ENCODE results near the gene VPS8. TPM values are rescaled to one million over a fixed set of nuclear protein-coding genes. Genes with fewer than 3 reads are reported as not detected.
A peak's percentile ranks its signal among the peaks of the same experiment; 100 is the strongest.

VPS8 gene
- total RNA-seq, 2 donors from 2014 or later: 40.1 to 78.0 TPM

- Histone ChIP-seq H3K27ac (no peak overlapping the region), H3K27me3 (replicated peaks; ENCODE audit: insufficient read depth) (no peaks in the 10 kb centered on the region), H3K4me3 (no peak overlapping the region), H3K9me3 (no peaks in the 10 kb centered on the region), H3K36me3 (no peaks in the 10 kb centered on the region), H3K4me1 (ENCODE audit: control insufficient read depth in 1 of 2, low read depth in 2 of 2) (no peaks in the 10 kb centered on the region)
- no peak for DNase-seq (ENCODE audit: low spot score)
- no peak for ATAC-seq (ENCODE audit: insufficient number of reproducible peaks, low FRiP score, low read depth)
- TF ChIP-seq CTCF (IDR thresholded peaks at IDR 0.05): no peak
Measured at GRCh38 chr3:184773283-184774186, 38.4 kb upstream of the VPS8 start.

- H3K27me3 ChIP-seq (replicated peaks; ENCODE audit: insufficient read depth): no peaks in the 10 kb centered on the region
- no peak for DNase-seq (ENCODE audit: low spot score)
Measured at GRCh38 chr3:184776916-184777315, 35.0 kb upstream of the VPS8 start.

GRCh38 chr3:184777566-184778356 is 34.2 kb upstream of the VPS8 start:
- ATAC-seq (ENCODE audit: insufficient number of reproducible peaks, low FRiP score, low read depth) (peak; percentile 80), DNase-seq (ENCODE audit: low spot score) (peak; percentile 86)
- no peaks in the 10 kb centered on the region for H3K4me1 ChIP-seq (ENCODE audit: control insufficient read depth in 1 of 2, low read depth in 2 of 2)
- H3K27ac ChIP-seq: no peak overlapping the region
- peak; percentile 89 for TF ChIP-seq CTCF (IDR thresholded peaks at IDR 0.05)
- H3K27me3 ChIP-seq (replicated peaks; ENCODE audit: insufficient read depth): no peaks in the 10 kb centered on the region
- no peaks in the 10 kb centered on the region for H3K36me3 ChIP-seq
- no peaks in the 10 kb centered on the region for H3K9me3 ChIP-seq
- no peak overlapping the region for H3K4me3 ChIP-seq

More at GRCh38 chr3:184776916-184777315, 35.0 kb upstream of the VPS8 start:
- H3K9me3 ChIP-seq: no peaks in the 10 kb centered on the region
- H3K27ac ChIP-seq: no peak overlapping the region
- ATAC-seq (ENCODE audit: insufficient number of reproducible peaks, low FRiP score, low read depth): no peak
- no peak overlapping the region for H3K4me3 ChIP-seq
- no peaks in the 10 kb centered on the region for H3K36me3 ChIP-seq
- TF ChIP-seq CTCF (IDR thresholded peaks at IDR 0.05): no peak
- no peaks in the 10 kb centered on the region for H3K4me1 ChIP-seq (ENCODE audit: control insufficient read depth in 1 of 2, low read depth in 2 of 2)

- no peaks in the 10 kb centered on the region for H3K9me3 ChIP-seq
- ATAC-seq (ENCODE audit: insufficient number of reproducible peaks, low FRiP score, low read depth) (no peak), DNase-seq (ENCODE audit: low spot score) (no peak)
- no peak overlapping the region for H3K27ac ChIP-seq
- no peaks in the 10 kb centered on the region for H3K4me1 ChIP-seq (ENCODE audit: control insufficient read depth in 1 of 2, low read depth in 2 of 2)
- H3K4me3 ChIP-seq: no peak overlapping the region
- no peaks in the 10 kb centered on the region for H3K36me3 ChIP-seq
- no peaks in the 10 kb centered on the region for H3K27me3 ChIP-seq (replicated peaks; ENCODE audit: insufficient read depth)
- no peak for TF ChIP-seq CTCF (IDR thresholded peaks at IDR 0.05)
Measured at GRCh38 chr3:184778426-184779332, 33.3 kb upstream of the VPS8 start.

Data from thoracic aorta (tissue), 2 donors.